ENCODE measurements around the gene LRRTM3.

The LRRTM3 gene

DNA sequence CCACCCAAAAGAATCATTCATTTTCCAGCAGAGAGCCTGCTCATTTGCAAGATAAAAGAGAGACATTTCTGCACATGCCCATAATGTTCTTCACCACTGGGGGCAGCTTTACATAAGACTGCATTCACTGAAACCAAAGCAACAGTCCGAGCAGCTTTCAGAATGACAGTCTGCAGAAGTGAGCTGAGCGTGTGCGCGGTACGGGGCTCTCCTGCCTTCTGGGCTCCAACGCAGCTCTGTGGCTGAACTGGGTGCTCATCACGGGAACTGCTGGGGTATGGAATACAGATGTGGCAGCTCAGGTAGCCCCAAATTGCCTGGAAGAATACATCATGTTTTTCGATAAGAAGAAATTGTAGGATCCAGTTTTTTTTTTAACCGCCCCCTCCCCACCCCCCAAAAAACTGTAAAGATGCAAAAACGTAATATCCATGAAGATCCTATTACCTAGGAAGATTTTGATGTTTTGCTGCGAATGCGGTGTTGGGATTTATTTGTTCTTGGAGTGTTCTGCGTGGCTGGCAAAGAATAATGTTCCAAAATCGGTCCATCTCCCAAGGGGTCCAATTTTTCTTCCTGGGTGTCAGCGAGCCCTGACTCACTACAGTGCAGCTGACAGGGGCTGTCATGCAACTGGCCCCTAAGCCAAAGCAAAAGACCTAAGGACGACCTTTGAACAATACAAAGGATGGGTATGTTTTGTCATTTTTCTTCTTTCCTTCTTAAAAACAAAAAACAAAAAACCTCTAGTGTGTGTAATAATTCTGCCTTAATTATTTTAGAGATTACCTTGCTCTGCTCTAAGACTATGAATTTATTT, at the start of gene LRRTM3:
LRRTM3 (plus strand) TSS at position 141 of the 820 bp plus-strand sequence.
- peak in 1 of 2 donors; percentile 12 for DNase-seq

DNA sequence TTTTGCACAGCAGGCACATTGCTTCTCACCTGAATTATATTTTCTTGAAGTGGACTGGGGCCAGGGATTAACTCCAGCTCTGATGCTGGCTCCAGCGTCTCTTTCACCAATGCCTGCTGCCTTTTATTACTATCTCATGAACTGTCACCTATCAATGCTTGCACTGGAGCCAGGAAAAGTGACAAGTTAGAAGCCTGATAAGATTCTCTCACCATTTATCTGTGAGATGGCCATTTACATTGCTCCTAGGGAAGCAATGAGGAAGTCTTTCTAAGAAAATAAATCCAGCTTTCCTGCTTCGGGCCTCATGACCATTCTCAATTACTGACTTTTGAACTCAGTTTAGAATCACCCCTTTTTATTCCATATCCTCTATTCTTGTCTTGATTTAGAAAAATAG, 48.5 kb upstream of the LRRTM3 start:
- no peak for DNase-seq

DNA sequence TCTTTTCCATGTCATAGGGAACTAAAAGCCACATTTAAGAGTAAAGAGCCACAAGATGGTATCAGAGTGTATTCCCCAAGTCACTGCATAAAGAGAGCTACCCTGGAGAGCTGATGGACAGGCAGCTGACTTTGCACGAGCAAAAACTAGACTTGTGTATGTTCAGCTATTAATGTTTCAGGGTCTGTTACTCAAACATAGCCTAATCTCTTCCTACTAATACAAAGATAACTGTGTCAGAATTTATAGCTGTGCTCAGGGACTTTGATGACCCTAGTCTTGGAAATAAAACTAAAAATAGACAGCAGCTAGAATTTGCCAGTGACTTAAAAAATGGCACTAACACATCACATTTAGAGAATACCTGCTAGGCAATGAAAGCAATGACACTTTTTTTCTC, 45.5 kb upstream of the LRRTM3 start:
- DNase-seq = no peak

DNA sequence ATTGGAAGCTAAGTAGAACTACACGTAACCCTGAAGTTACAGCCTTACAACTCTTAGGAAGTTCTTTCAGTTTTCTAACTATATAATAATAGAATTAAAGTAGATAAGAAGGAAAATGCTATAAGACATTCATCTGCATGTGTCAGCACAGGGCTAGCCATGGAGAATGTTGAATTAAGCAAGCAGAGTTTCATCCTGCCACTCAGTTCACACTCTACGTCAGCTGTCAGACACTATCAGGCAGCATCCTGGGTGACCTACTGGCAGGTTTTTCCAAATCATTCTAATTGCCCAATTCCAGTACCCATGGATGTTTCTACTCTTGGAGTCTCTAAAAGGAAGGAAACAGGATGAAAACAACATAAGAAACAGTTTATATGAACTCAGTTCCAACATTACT, 45.0 kb upstream of the LRRTM3 start:
- no peak for DNase-seq

DNA sequence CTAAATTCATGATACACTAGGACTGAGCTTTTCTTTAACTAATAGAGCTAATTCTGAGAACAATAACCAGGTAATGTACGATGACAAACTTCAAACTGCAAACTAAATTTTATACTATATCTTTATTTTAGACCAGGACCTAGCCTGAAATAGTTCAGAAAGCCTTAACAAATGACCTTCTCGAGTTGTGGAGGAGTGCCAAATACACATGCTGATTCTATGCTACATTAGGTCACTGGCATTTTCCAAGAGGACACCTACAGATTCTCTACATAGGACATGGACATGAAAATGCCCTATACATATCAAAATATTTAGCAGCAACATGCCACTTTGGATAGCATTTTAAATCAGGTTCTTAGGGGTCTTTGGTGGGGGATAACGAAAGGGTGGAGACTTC, 44.0 kb upstream of the LRRTM3 start:
- no peak for DNase-seq

DNA sequence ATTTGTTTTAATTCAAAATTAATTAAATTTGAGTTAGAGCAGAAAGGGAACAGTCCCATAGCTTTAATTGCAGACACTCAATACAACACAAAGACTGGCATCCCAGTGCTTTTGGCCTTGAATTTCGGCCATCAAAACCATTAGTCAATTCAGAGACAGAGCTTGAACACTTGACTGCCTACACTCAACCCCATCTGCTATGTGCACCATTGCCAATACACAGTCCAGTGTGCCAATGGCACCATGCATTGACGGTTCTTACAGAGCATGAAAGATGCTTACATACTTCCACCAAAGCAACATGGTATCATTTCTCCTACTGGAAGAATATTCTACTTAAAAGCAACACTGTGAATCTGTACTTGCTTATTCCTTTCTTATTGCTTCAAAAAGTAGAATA, 43.6 kb upstream of the LRRTM3 start:
- DNase-seq = no peak

DNA sequence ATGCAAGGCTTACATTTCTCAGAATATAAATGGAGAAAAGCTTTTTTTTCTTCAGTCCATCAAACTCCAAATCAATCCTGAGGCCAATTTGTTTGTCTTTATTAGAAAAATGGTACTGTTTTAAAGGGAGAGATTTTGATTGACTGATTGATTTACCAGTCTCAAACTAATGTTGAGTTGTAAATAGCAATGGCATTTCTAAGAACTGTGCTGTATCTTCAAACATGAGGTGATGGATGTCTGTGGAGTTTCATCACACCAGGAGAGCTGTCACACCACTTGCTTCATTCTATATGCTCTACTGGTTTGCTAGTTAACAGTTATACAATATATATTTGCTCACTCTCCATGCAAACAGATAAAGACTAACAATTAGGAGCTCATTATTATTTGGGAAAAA, 39.0 kb upstream of the LRRTM3 start:
- DNase-seq = no peak

DNA sequence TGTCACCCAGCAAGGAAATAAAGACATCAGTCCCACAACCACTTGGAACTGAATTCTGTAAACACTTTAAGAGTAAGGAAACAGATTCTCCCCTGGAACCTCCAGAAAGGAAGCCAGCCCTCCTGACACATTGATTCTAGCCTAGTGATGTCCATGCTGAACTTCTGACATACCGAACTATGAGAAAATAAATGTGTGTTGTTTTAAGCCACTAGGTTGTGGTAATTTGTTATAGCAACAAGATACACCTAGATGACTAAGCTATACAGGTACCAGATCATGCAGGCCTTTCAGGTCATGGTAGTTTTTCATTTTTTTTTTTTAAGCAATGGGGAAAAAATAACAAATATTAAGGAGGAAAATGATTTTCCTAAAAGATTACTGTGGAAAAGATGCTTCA, 37.6 kb upstream of the LRRTM3 start:
- DNase-seq = no peak

DNA sequence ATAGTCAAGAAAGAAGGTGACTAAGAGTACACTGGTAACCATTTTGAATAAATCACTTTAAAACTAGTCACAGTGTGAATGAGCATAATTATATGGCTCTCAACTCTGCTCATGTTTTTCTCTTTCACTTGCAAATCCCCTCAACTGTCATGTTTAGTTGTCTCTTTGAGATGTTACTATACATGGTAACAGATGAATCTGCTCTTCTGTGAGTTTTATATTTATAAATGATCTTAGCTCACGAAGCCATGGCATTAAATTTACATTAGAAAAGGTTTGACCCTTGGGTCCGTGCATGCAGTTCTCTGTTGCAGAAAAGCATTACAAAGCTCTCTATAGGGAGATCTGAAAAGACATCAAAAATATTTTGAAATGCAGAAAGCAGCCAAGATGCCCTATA, 33.0 kb upstream of the LRRTM3 start:
- no peak for DNase-seq

DNA sequence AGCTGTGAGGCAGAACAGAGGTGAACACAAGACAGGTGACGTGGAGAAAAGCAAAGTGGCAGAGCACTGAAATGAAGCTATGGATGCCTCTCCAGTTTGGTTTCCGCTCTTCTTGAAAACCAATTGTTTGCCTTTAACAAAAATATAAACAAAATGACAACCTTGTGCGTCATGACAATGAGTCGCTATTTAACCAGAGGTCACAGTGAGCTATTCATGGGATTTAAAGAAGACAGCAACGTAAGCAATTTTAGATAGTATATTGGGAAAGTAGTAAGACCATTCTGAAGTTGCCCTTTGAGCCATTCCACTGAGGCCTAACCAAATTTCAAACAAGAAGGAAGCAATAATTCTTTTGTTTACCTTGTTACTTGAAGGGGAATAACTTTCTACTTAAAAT, 15.2 kb upstream of the LRRTM3 start:
- DNase-seq = no peak

DNA sequence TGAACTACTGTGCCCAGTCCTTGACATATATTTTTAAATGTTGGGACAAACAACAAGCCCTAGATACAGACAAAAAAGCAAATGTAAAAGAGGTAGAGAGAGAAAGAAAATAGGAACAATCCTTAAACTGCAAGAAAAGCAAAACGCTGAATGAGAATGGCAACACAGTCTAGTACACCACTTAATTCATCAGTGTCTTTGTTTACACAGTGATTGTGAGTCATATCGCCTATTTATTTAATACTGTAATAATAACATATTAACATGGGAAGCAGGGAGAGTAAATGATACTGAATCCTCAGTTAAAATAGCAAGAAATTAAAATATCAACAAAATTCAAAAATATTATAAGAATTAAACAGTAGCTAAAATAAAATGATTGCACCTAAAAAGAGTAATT, 9.8 kb upstream of the LRRTM3 start:
- no peak for DNase-seq

DNA sequence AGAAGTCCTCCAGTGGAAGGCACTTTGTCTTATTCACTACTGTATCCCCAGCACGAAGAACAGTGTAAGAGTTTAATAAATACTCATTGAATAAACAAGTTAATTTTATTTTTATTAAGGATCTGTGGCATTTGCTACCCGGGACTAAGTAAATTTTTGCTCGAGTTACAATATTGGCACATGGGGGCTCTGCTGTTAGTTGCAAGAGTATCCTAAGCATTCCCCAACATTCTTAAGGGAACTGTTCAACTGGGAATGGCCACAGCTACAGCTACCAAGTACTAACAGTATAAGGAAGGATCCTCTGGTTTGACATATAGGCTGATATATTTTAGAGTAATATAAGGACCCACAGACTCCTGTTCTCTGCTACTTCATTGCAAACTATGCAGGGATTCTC, 8.7 kb upstream of the LRRTM3 start:
- no peak for DNase-seq

DNA sequence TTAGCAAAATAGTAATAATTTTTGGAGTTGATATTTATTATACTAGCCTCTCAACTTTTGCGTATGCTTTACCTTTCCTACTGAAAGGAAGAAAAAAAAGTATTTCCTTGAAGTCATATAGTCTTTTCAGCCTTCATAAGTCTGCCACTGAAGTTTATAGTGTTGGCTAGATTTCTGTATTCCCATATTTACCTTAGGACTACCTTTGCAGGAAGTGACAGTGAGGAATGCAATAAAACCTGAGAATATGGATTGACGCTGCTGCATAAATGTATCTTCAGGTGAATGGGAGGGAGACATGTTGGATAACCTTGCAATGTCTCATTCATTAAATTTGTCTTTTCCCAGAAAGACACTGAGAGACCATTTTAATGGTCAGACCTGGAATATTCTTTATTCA, 6.6 kb upstream of the LRRTM3 start:
- DNase-seq = no peak

DNA sequence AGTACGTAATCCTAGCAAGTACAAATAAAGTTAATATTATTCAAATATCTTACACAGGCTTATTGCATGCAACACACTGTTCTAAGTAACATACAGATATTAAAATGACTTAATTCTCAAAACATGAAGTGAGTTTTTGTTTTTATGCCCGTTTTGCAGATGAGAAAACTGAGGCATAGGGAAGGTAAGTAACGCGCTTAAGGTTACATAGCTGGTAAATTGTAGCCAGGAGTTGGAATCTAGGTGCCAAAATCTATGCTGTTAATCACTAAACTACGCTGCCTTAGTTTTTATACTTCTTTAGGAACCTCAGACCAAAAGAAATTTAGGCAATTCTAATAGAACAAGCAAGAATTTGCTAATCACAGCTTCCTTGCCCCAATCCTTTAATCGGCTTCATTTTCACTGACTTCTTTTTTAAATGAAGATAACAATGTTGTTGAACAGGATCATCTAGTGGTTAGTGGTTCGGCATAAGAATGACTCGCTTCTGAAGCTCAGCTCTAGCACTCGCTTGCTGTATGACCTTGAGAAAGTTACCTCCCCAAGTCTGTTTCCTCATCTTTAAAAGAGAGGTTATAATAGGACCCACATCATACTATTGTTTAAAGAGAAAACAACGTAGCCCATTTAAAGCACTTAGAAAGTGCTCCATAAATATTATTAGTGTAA, 1.0 kb upstream of the LRRTM3 start:
- no peak for DNase-seq

DNA sequence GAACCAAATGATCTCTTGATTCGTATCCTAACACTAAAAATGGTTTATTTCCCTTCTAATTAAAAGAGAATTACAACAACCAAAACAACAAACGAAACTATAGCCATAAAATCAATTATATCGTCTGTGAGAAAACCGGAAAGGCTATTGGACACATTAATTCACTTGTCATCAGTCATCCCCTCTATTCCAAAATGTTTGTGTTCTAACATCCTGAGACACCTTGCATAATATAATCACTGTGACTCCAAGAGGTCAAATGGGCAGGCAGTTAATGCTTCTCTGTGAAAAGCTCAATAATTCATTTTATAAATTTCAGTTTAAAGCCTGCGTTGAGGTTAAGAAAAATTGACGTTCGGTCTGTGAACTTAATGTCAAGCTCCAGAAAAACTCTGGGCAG, 463 bp upstream of the LRRTM3 start:
- no peak for DNase-seq

DNA sequence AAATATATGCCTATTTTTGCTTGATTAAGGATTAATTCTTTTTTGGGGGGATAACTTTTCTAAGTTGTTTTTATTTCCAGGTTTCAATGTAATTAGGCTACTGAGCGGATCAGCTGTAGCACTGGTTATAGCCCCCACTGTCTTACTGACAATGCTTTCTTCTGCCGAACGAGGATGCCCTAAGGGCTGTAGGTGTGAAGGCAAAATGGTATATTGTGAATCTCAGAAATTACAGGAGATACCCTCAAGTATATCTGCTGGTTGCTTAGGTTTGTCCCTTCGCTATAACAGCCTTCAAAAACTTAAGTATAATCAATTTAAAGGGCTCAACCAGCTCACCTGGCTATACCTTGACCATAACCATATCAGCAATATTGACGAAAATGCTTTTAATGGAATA, 1.0 kb downstream of the LRRTM3 start:
- DNase-seq = no peak

DNA sequence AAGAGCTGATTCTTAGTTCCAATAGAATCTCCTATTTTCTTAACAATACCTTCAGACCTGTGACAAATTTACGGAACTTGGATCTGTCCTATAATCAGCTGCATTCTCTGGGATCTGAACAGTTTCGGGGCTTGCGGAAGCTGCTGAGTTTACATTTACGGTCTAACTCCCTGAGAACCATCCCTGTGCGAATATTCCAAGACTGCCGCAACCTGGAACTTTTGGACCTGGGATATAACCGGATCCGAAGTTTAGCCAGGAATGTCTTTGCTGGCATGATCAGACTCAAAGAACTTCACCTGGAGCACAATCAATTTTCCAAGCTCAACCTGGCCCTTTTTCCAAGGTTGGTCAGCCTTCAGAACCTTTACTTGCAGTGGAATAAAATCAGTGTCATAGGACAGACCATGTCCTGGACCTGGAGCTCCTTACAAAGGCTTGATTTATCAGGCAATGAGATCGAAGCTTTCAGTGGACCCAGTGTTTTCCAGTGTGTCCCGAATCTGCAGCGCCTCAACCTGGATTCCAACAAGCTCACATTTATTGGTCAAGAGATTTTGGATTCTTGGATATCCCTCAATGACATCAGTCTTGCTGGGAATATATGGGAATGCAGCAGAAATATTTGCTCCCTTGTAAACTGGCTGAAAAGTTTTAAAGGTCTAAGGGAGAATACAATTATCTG, 1.6 kb downstream of the LRRTM3 start:
- DNase-seq = no peak

DNA sequence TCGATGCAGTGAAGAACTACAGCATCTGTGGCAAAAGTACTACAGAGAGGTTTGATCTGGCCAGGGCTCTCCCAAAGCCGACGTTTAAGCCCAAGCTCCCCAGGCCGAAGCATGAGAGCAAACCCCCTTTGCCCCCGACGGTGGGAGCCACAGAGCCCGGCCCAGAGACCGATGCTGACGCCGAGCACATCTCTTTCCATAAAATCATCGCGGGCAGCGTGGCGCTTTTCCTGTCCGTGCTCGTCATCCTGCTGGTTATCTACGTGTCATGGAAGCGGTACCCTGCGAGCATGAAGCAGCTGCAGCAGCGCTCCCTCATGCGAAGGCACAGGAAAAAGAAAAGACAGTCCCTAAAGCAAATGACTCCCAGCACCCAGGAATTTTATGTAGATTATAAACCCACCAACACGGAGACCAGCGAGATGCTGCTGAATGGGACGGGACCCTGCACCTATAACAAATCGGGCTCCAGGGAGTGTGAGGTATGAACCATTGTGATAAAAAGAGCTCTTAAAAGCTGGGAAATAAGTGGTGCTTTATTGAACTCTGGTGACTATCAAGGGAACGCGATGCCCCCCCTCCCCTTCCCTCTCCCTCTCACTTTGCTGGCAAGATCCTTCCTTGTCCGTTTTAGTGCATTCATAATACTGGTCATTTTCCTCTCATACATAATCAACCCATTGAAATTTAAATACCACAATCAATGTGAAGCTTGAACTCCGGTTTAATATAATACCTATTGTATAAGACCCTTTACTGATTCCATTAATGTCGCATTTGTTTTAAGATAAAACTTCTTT, 2.3 kb downstream of the LRRTM3 start:
- no peak for DNase-seq

DNA sequence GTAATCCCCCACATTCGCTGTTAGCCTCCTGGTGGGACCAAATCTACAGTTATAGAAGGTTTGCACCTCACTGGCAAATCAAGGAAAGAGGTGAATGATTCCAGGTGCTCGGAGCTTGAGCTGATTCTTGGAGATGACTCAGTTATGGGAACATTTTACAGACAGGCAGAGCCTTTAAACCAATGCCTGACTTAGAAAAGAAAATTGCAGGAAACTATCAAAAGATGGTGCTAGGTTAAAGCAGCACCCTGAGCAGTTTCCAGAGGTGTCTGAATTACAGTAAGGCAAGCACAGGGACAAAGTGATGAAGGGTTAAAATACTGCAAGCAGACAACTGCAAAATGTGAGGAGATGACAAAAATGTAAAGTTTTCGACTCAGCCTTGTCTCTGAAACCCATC, 2.9 kb downstream of the LRRTM3 start:
- DNase-seq = no peak

DNA sequence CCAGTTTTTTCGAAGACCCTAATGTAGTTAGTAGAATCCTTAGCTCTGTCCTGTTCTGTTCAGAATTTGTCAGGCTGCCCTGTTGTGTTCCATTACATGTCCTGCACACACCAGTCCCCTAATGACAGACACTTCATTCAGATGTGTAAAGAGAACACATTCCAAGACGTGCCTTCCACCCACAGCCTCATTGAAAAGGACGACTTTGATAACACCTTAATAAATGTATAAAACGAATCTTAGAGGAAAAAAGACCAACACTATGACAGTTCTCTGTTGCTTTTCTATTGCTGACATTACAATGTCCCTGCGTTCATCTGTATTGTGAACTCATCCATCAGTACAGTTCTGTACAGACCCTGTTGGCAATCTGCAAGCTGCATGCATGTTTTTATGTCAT, 3.5 kb downstream of the LRRTM3 start:
- DNase-seq = no peak

DNA sequence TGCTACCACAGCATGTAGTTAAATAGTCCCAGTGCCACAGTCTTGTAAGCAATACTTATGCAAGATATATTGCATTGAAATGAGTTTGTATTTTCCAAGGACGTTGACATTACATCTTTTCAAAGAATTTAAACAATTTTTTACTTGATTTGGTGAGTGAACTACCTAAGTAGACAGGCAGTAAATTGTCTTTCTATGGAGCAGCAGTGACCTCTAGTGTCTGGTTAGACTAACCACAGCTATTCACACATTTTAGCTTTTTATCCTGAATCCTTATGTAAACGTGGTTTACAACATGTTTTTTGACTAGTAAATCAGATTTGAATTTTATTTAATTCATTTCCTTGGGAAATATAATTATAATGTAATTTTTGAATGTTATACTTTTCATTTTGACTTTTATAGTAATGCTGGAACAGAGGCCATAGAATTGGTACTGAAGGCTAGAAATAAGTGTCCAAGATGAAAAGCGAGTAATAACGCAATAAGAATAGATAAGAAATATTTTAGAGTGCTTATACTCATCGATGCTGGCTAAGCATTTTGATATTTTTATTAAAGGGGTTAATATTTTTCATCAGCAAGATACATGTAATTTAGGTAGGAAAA, 5.6 kb downstream of the LRRTM3 start:
- DNase-seq = peak in 1 of 2 donors; percentile 16

DNA sequence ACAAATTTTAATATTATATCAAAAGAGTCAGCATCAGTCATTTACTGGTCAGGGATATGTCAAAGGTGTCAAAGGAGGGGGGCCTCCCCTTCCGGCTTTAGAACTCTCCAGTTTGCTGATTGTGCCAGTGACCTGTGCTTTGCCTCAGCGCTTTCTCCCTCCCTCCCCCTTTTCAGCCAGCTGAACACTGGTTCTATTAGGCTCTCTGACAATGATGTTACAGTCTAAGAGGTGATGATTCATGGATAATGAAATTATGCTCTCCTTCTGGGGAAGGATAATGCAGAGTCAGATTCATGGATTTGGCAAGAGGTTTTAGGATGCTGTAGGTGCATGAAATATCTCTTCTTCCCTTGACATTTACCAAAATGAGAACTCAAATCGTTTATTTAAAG, 6.1 kb downstream of the LRRTM3 start:
- DNase-seq = no peak

DNA sequence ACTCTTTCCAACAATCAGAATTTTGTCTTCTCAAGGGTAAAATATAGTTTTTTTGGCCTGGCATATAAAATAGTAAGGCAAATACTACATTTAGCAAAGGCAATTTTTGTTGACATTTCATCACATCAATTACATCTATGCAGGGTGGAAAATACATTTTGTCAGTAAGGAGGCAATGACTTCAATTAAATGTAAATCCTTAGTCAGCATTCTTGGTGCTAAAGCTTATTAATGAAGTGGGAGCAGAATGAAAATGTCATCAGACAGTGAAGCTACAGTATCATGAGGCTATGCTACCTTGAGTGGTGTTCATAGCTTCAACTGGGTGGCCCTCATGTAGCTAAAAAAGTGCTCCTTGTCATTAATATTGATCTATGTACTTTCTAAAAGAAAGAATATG, 8.9 kb downstream of the LRRTM3 start:
- no peak for DNase-seq
